Chondrocyte (in vitro differentiated cells): ENCODE data around the gene PCDHGB6. TPM values are rescaled to one million over a fixed set of nuclear protein-coding genes. Genes with fewer than 3 reads are reported as not detected.
"Not testable (repeated sequence)": the region's sequence is repeated elsewhere in the genome, so short reads cannot be mapped to it uniquely, and the experiment has no call there.

Experiments used
- DNase-seq: peaks from one replicate; pipeline ENCODE4 v3.0.0; 2021; ENCODE audit warnings: mixed read lengths, low spot score
- H3K27ac Mint-ChIP-seq: one replicate; pipeline ENCODE4 v1.8.0; 2021; ENCODE audit warnings: mild to moderate bottlenecking, moderate library complexity, mixed read lengths; ENCODE audit not compliant: unreplicated experiment
- H3K27me3 Mint-ChIP-seq: 2 replicates; pipeline ENCODE4 v1.8.0; 2021; ENCODE audit warnings: low read depth, mixed read lengths
- H3K36me3 Mint-ChIP-seq: 2 replicates; pipeline ENCODE4 v1.8.0; 2021; ENCODE audit warnings: low read depth, mixed read lengths
- H3K4me1 Mint-ChIP-seq: 2 replicates; pipeline ENCODE4 v1.8.0; 2021; ENCODE audit warnings: low read depth, mild to moderate bottlenecking, mixed read lengths
- H3K4me3 Mint-ChIP-seq: one replicate; pipeline ENCODE4 v1.8.0; 2021; ENCODE audit warnings: mild to moderate bottlenecking, moderate library complexity, mixed read lengths; ENCODE audit not compliant: unreplicated experiment
- H3K9me3 Mint-ChIP-seq: 2 replicates; pipeline ENCODE4 v1.8.0; 2021; ENCODE audit warnings: low read depth, mixed read lengths
- total RNA-seq: library from RNA; stranded (reverse); gene quantifications from 3 replicates; pipeline ENCODE4 v1.2.1, GENCODE V29; 2021
- TF ChIP-seq, protein P1 (sequence below): fragments of 200-600 bp; sonication (generic); IDR thresholded peaks from 2 replicates; pipeline ENCODE4 v1.5.0; 2021; ENCODE audit warnings: antibody characterized with exemption, mild to moderate bottlenecking, moderate library complexity

The PCDHGB6 gene
- total RNA-seq, 1 donor from 2014 or later: 52.4 TPM

DNA sequence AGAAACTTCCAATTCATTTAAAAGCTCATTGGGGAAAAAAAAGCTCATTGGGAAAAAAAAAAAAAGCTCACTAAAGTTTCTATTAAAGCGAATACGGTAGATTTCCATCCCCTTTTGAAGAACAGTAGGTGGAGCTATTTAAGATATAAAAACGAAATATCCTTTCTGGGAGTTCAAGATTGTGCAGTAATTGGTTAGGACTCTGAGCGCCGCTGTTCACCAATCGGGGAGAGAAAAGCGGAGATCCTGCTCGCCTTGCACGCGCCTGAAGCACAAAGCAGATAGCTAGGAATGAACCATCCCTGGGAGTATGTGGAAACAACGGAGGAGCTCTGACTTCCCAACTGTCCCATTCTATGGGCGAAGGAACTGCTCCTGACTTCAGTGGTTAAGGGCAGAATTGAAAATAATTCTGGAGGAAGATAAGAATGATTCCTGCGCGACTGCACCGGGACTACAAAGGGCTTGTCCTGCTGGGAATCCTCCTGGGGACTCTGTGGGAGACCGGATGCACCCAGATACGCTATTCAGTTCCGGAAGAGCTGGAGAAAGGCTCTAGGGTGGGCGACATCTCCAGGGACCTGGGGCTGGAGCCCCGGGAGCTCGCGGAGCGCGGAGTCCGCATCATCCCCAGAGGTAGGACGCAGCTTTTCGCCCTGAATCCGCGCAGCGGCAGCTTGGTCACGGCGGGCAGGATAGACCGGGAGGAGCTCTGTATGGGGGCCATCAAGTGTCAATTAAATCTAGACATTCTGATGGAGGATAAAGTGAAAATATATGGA, 22.7 kb downstream of the PCDHGB6 start, which contains the start of gene PCDHGA12:
Gene PCDHGA12, plus strand, starts transcription at position 176 of the 782 bp plus-strand sequence. Its CDS starts 253 bp downstream, at position 429.
- Mint-ChIP-seq H3K4me3 (no peak within 1 kb of the TSS), H3K9me3 (peaks cover 47% of the 10 kb centered on the region), H3K27me3 (no peaks in the 10 kb centered on the region), H3K4me1 (no peaks in the 10 kb centered on the region), H3K27ac (no peak within 1 kb of the TSS), H3K36me3 (peaks cover 49% of the 10 kb centered on the region)
- TF ChIP-seq, protein P1, sequence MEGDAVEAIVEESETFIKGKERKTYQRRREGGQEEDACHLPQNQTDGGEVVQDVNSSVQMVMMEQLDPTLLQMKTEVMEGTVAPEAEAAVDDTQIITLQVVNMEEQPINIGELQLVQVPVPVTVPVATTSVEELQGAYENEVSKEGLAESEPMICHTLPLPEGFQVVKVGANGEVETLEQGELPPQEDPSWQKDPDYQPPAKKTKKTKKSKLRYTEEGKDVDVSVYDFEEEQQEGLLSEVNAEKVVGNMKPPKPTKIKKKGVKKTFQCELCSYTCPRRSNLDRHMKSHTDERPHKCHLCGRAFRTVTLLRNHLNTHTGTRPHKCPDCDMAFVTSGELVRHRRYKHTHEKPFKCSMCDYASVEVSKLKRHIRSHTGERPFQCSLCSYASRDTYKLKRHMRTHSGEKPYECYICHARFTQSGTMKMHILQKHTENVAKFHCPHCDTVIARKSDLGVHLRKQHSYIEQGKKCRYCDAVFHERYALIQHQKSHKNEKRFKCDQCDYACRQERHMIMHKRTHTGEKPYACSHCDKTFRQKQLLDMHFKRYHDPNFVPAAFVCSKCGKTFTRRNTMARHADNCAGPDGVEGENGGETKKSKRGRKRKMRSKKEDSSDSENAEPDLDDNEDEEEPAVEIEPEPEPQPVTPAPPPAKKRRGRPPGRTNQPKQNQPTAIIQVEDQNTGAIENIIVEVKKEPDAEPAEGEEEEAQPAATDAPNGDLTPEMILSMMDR: no peak
- no peak for DNase-seq

DNA sequence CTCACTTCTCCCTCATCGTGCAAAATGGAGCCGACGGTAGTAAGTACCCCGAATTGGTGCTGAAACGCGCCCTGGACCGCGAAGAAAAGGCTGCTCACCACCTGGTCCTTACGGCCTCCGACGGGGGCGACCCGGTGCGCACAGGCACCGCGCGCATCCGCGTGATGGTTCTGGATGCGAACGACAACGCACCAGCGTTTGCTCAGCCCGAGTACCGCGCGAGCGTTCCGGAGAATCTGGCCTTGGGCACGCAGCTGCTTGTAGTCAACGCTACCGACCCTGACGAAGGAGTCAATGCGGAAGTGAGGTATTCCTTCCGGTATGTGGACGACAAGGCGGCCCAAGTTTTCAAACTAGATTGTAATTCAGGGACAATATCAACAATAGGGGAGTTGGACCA, 23.5 kb downstream of the PCDHGB6 start:
- Mint-ChIP-seq H3K4me3 (no peak overlapping the region), H3K27ac (no peak overlapping the region), H3K9me3 (peaks cover 41% of the 10 kb centered on the region), H3K27me3 (no peaks in the 10 kb centered on the region), H3K4me1 (no peaks in the 10 kb centered on the region), H3K36me3 (peaks cover 43% of the 10 kb centered on the region)
- TF ChIP-seq, protein P1: no peak
- no peak for DNase-seq

DNA sequence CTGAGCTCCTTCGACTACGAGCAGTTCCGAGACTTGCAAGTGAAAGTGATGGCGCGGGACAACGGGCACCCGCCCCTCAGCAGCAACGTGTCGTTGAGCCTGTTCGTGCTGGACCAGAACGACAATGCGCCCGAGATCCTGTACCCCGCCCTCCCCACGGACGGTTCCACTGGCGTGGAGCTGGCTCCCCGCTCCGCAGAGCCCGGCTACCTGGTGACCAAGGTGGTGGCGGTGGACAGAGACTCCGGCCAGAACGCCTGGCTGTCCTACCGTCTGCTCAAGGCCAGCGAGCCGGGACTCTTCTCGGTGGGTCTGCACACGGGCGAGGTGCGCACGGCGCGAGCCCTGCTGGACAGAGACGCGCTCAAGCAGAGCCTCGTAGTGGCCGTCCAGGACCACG, 24.5 kb downstream of the PCDHGB6 start:
- H3K9me3 Mint-ChIP-seq: peaks cover 32% of the 10 kb centered on the region
- H3K36me3 Mint-ChIP-seq: peaks cover 36% of the 10 kb centered on the region

GRCh38 chr5:141432726-141433125, 24.9 kb downstream of the PCDHGB6 start:
- H3K4me3 Mint-ChIP-seq, H3K4me1 Mint-ChIP-seq, H3K27me3 Mint-ChIP-seq, DNase-seq, H3K27ac Mint-ChIP-seq: not testable (repeated sequence)
- peaks cover 32% of the 10 kb centered on the region for H3K9me3 Mint-ChIP-seq
- peaks cover 33% of the 10 kb centered on the region for H3K36me3 Mint-ChIP-seq

More for the DNA sequence above, 24.5 kb downstream of the PCDHGB6 start:
- not testable (repeated sequence) for DNase-seq, H3K27ac Mint-ChIP-seq, H3K4me3 Mint-ChIP-seq, H3K27me3 Mint-ChIP-seq, H3K4me1 Mint-ChIP-seq

- no peak overlapping the region for H3K27ac Mint-ChIP-seq
- H3K4me3 Mint-ChIP-seq: no peak overlapping the region
- peaks cover 26% of the 10 kb centered on the region for H3K9me3 Mint-ChIP-seq
- DNase-seq: no peak
- H3K27me3 Mint-ChIP-seq: no peaks in the 10 kb centered on the region
- H3K36me3 Mint-ChIP-seq: peaks cover 27% of the 10 kb centered on the region
- TF ChIP-seq, protein P1: no peak
- peaks cover 4% of the 10 kb centered on the region for H3K4me1 Mint-ChIP-seq
Measured at GRCh38 chr5:141434006-141434405, 26.2 kb downstream of the PCDHGB6 start.

DNA sequence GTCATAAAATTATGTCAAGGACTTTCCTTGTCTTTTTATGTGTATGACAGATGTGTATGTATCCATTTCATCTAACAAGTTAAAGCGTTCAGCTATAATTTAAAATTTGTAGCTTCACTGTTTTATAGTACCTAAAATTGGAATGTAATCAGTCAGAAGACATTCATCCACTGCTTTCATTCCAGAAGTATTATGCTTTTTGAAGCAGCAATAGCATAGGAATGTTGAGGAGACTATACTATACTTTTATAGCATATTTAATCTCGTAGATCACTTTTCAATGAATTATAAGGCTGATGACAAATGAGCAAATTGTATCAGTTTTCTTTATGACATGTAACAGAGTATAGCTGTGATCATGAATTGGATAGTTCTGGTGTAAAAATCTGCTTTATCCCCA, 29.4 kb downstream of the PCDHGB6 start:
- peaks cover 16% of the 10 kb centered on the region for H3K36me3 Mint-ChIP-seq
- TF ChIP-seq, protein P1: no peak
- peaks cover 4% of the 10 kb centered on the region for H3K4me1 Mint-ChIP-seq
- peaks cover 21% of the 10 kb centered on the region for H3K9me3 Mint-ChIP-seq
- no peak overlapping the region for H3K4me3 Mint-ChIP-seq
- no peak for DNase-seq
- H3K27ac Mint-ChIP-seq: no peak overlapping the region
- no peaks in the 10 kb centered on the region for H3K27me3 Mint-ChIP-seq
